Sigmoid colon (tissue), 7 donors: ENCODE data around the gene COL4A2. TPM values are rescaled to one million over a fixed set of nuclear protein-coding genes. Genes with fewer than 3 reads are reported as not detected.

Experiments
- DNase-seq: peaks from one replicate; pipeline ENCODE4 v3.0.0-alpha.2; 2019
- H3K27ac ChIP-seq, 4 donors: fragments of 200-600 bp; sonication (generic); one replicate each; pipeline ENCODE4 v1.5.1; 2016 to 2019; ENCODE audit warnings: mild to moderate bottlenecking in 1 of 4
- H3K27me3 ChIP-seq, 3 donors: fragments of 200-600 bp; sonication (generic); one replicate each; pipeline ENCODE4 v1.5.1; 2019; ENCODE audit warnings: mild to moderate bottlenecking in 1 of 3
- H3K36me3 ChIP-seq, 4 donors: fragments of 200-600 bp; sonication (generic); one replicate each; pipeline ENCODE4 v1.5.1; 2016 to 2019
- H3K4me1 ChIP-seq, 4 donors: fragments of 200-600 bp; sonication (generic); one replicate each; pipeline ENCODE4 v1.5.1; 2017 to 2019
- H3K4me3 ChIP-seq, 4 donors: fragments of 200-600 bp; sonication (generic); one replicate each; pipeline ENCODE4 v1.5.1; 2017 to 2019; ENCODE audit warnings: mild to moderate bottlenecking in 2 of 4, moderate library complexity in 1 of 4
- H3K9me3 ChIP-seq, 4 donors: fragments of 200-600 bp in 3 of 4; sonication (generic) in 3 of 4; one replicate each; pipeline versions ENCODE4 v1.5.1 to v1.6.1; 2013 to 2019
- EP300 ChIP-seq, 4 donors: sonication (generic); formaldehyde crosslinking; IDR thresholded peaks; one replicate each; pipeline ENCODE4 v1.6.1; 2017; ENCODE audit warnings: antibody characterized with exemption in 4 of 4
- POLR2A ChIP-seq, 2 donors: fragments of 450-650 bp; IDR thresholded peaks; one replicate each; pipeline ENCODE4 v1.6.1; 2016; ENCODE audit warnings: antibody characterized with exemption in 2 of 2, mild to moderate bottlenecking in 2 of 2, moderate library complexity in 2 of 2
- POLR2AphosphoS5 ChIP-seq, 4 donors: sonication (generic); formaldehyde crosslinking; IDR thresholded peaks; one replicate each; pipeline ENCODE4 v1.6.1; 2017; ENCODE audit warnings: antibody characterized with exemption in 4 of 4
- WGBS, 2 donors: extraction: QIAGEN DNeasy Blood & Tissue Kit; methylation state at CpG; one replicate each; pipeline ENCODE4 v1.1.7; 2013; 5-methylcytosine and 5-hydroxymethylcytosine counted together
- intact Hi-C: fragments of 100-400 bp; cut with DNase I; formaldehyde crosslinking; loops from one replicate; pipeline ENCODE4 v1.15.1; 2023
- polyA plus RNA-seq, 3 donors: library from polyadenylated mRNA; stranded (reverse); fragments of 200-250 nt; gene quantifications; one replicate each; pipeline ENCODE4 v1.2.3, GENCODE V29; 2013
- total RNA-seq, 4 donors: library from RNA; depleted of rRNA; stranded (reverse); fragments of >200 nt; gene quantifications; one replicate each; pipeline ENCODE4 v1.1.0, GENCODE V29; 2016
- TF ChIP-seq, protein P1 (sequence below), 4 experiments: fragments of 450-650 bp in 3 of 4; fragments of 200-600 bp in 1 of 4; IDR thresholded peaks; one replicate each; pipeline ENCODE4 v1.5.1; 2016 to 2019; ENCODE audit warnings: antibody characterized with exemption in 4 of 4, mild to moderate bottlenecking in 3 of 4, moderate library complexity in 2 of 4
- donor health status: healthy with polysubstance abuse.
- donor health status: Bipolar disorder and iron deficiency.
- donor health status: healthy.

The COL4A2 gene
- total and polyA plus RNA-seq, 7 donors: 24.0 to 1,039 (median 306) TPM

- H3K9me3 ChIP-seq: no peaks in the 10 kb centered on the region
- DNase-seq: no peak
- intact Hi-C loops: no loop called here
- H3K4me1 ChIP-seq: peaks cover 0 to 37% (median 21%) of the 10 kb centered on the region in 4 donors
- no peak for TF ChIP-seq POLR2A (IDR thresholded peaks at IDR 0.05)
- TF ChIP-seq EP300 (IDR thresholded peaks at IDR 0.05): no peak
- no peak for TF ChIP-seq POLR2AphosphoS5 (IDR thresholded peaks at IDR 0.05)
- TF ChIP-seq, protein P1, sequence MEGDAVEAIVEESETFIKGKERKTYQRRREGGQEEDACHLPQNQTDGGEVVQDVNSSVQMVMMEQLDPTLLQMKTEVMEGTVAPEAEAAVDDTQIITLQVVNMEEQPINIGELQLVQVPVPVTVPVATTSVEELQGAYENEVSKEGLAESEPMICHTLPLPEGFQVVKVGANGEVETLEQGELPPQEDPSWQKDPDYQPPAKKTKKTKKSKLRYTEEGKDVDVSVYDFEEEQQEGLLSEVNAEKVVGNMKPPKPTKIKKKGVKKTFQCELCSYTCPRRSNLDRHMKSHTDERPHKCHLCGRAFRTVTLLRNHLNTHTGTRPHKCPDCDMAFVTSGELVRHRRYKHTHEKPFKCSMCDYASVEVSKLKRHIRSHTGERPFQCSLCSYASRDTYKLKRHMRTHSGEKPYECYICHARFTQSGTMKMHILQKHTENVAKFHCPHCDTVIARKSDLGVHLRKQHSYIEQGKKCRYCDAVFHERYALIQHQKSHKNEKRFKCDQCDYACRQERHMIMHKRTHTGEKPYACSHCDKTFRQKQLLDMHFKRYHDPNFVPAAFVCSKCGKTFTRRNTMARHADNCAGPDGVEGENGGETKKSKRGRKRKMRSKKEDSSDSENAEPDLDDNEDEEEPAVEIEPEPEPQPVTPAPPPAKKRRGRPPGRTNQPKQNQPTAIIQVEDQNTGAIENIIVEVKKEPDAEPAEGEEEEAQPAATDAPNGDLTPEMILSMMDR (IDR thresholded peaks at IDR 0.05): no peak
- no peaks in the 10 kb centered on the region for H3K27me3 ChIP-seq
- no peak overlapping the region for H3K4me3 ChIP-seq
- 95 to 96% methylated on average over 9 of the region's 9 CpGs for WGBS, 2 donors
- H3K36me3 ChIP-seq: peaks cover 40 to 96% (median 61%) of the 10 kb centered on the region in 4 donors
- peak overlapping the region; percentile 39 to 98 (median 40) for H3K27ac ChIP-seq
Observed at GRCh38 chr13:110436276-110436675, 129.2 kb downstream of the COL4A2 start.

DNA sequence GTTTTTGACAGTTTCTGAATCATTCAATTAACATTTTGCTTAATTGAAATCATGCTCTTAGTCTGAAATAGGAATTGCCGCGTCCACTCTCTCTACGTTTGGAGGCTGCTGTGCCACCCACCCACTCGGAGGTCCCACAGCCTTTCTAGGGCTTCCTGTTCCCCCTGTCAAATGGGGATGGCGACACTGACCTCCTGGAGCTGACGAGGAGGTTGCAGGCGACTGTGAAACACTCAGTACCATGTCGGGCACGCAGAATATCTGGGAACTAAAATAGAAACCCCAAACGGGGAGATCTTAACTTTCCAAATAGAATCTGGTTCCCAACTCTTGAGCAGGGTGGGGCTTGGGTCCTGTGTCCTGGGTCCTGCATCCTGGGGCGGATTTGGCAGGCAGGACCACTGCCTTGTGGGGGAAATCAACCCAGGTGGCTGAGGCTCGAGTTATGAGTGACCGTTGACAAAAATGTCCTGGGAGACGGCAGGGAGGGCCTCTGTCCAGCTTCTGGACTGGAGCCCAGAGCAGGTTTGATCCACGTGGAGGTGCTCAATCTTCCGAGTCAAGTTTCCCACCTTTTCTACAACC lies 129.8 kb downstream of the COL4A2 start:
- H3K36me3 ChIP-seq: peaks cover 43 to 94% (median 58%) of the 10 kb centered on the region in 4 donors
- intact Hi-C loops: no loop called here
- no peaks in the 10 kb centered on the region for H3K27me3 ChIP-seq
- no peak for DNase-seq
- TF ChIP-seq POLR2AphosphoS5 (IDR thresholded peaks at IDR 0.05) (peak in 1 of 4 donors; percentile 5), EP300 (IDR thresholded peaks at IDR 0.05) (no peak)
- H3K27ac ChIP-seq: peak overlapping the region; percentile 39 to 98 (median 40)
- H3K9me3 ChIP-seq: no peaks in the 10 kb centered on the region
- H3K4me3 ChIP-seq: no peak overlapping the region
- WGBS, 2 donors: 86 to 88% methylated on average over 16 of the region's 16 CpGs
- H3K4me1 ChIP-seq: peaks cover 0 to 31% (median 21%) of the 10 kb centered on the region in 4 donors

GRCh38 chr13:110438211-110438610 lies 131.1 kb downstream of the COL4A2 start:
- H3K4me3 ChIP-seq: no peak overlapping the region
- no peaks in the 10 kb centered on the region for H3K9me3 ChIP-seq
- intact Hi-C loops: no loop called here
- TF ChIP-seq, protein P1 (IDR thresholded peaks at IDR 0.05): no peak
- TF ChIP-seq POLR2AphosphoS5 (IDR thresholded peaks at IDR 0.05): peak in 2 of 4 donors; percentile 19 to 34
- peaks cover 43 to 85% (median 57%) of the 10 kb centered on the region in 4 donors for H3K36me3 ChIP-seq
- peaks cover 0 to 31% (median 24%) of the 10 kb centered on the region in 4 donors for H3K4me1 ChIP-seq
- WGBS, 2 donors: 88 to 90% methylated on average over 19 of the region's 19 CpGs
- no peaks in the 10 kb centered on the region for H3K27me3 ChIP-seq
- no peak for DNase-seq
- H3K27ac ChIP-seq: peak overlapping the region in 3 of 4 donors; percentile 40 to 98 (median 41)

- WGBS, 2 donors: 92 to 96% methylated on average over 16 of the region's 16 CpGs
- TF ChIP-seq, protein P1 (IDR thresholded peaks at IDR 0.05): no peak
- no peak for TF ChIP-seq POLR2A (IDR thresholded peaks at IDR 0.05)
- no peak for TF ChIP-seq EP300 (IDR thresholded peaks at IDR 0.05)
- TF ChIP-seq POLR2AphosphoS5 (IDR thresholded peaks at IDR 0.05): no peak
- Histone ChIP-seq H3K9me3 (no peaks in the 10 kb centered on the region), H3K4me3 (no peak overlapping the region), H3K36me3 (peaks cover 43 to 84% (median 56%) of the 10 kb centered on the region in 4 donors), H3K27ac (peak overlapping the region in 3 of 4 donors; percentile 40 to 98 (median 41)), H3K27me3 (no peaks in the 10 kb centered on the region), H3K4me1 (peaks cover 0 to 32% (median 23%) of the 10 kb centered on the region in 4 donors)
- no peak for DNase-seq
- intact Hi-C loops: no loop called here
Observed at GRCh38 chr13:110438776-110439175, 131.7 kb downstream of the COL4A2 start.

- Histone ChIP-seq H3K4me3 (no peak overlapping the region), H3K36me3 (peaks cover 35 to 77% (median 55%) of the 10 kb centered on the region in 4 donors), H3K27me3 (no peaks in the 10 kb centered on the region), H3K9me3 (no peaks in the 10 kb centered on the region), H3K27ac (peak overlapping the region; percentile 23 to 98 (median 38)), H3K4me1 (peaks cover 0 to 38% (median 20%) of the 10 kb centered on the region in 4 donors)
- 64 to 82% methylated on average over 17 of the region's 17 CpGs for WGBS, 2 donors
- TF ChIP-seq POLR2AphosphoS5 (IDR thresholded peaks at IDR 0.05) (no peak), POLR2A (IDR thresholded peaks at IDR 0.05) (no peak), EP300 (IDR thresholded peaks at IDR 0.05) (no peak)
- TF ChIP-seq, protein P1 (IDR thresholded peaks at IDR 0.05): no peak
- intact Hi-C loops: no loop called here
- DNase-seq: no peak
Observed at GRCh38 chr13:110440946-110441731, 134.1 kb downstream of the COL4A2 start.
